Kidney (tissue), 14 donors: ENCODE results near the gene SOX2. TPM values are rescaled to one million over a fixed set of nuclear protein-coding genes. Genes with fewer than 3 reads are reported as not detected.

Experiments used
- DNase-seq, 5 donors: peaks; one replicate each; pipeline ENCODE4 v3.0.0-alpha.2; 2013 to 2020
- FAIRE-seq: peaks from 2 replicates; lab custom pipeline; 2012; peaks lifted over from hg19 to GRCh38; lab: Jason Lieb, UNC
- H3K27ac ChIP-seq, 2 donors: one replicate each; pipeline ENCODE4 v1.7.0; 2013; ENCODE audit warnings: low read depth in 2 of 2, low read length in 2 of 2, inconsistent platforms in 1 of 2
- H3K27me3 ChIP-seq: one replicate; pipeline ENCODE4 v1.7.1; 2013; ENCODE audit warnings: low read length, inconsistent platforms; ENCODE audit not compliant: control insufficient read depth, insufficient read depth
- H3K36me3 ChIP-seq, 3 donors: one replicate each; pipeline versions ENCODE4 v1.7.0 to v1.7.1; 2013; ENCODE audit warnings: low read length in 3 of 3, control low read depth in 1 of 3, inconsistent platforms in 1 of 3; ENCODE audit not compliant: insufficient read depth in 3 of 3, control insufficient read depth in 2 of 3
- H3K4me1 ChIP-seq, 3 donors: one replicate each; pipeline versions ENCODE4 v1.7.0 to v1.7.1; 2013; ENCODE audit warnings: low read length in 3 of 3, inconsistent platforms in 1 of 3, low read depth in 1 of 3; ENCODE audit not compliant: control insufficient read depth in 2 of 3, insufficient read depth in 2 of 3
- H3K4me3 ChIP-seq, 3 donors: one replicate each; pipeline versions ENCODE4 v1.7.0 to v1.8.1; 2013; ENCODE audit warnings: low read length in 3 of 3, control low read depth in 1 of 3, inconsistent platforms in 1 of 3
- H3K9ac ChIP-seq, 3 donors: one replicate each; pipeline versions ENCODE4 v1.7.0 to v1.7.1; 2013; ENCODE audit warnings: low read length in 3 of 3, control low read depth in 1 of 3, inconsistent platforms in 1 of 3
- H3K9me3 ChIP-seq, 3 donors: one replicate each; pipeline versions ENCODE4 v1.7.0 to v1.7.1; 2013; ENCODE audit warnings: low read length in 3 of 3, control low read depth in 1 of 3, inconsistent platforms in 1 of 3; ENCODE audit not compliant: control insufficient read depth in 2 of 3, insufficient read depth in 1 of 3
- intact Hi-C: fragments of 100-400 bp; cut with DNase I; formaldehyde crosslinking; loops from one replicate; pipeline ENCODE4 v1.11.1; 2022
- polyA plus RNA-seq: library from polyadenylated mRNA; stranded (reverse); fragments of 350-450 nt; fragmentation: Illumina TruSeq; extraction: RNeasy Lipid Tissue Mini Kit (QIAGEN cat#74804); gene quantifications from one replicate; pipeline ENCODE4 v1.2.3, GENCODE V29; 2014; ENCODE audit warnings: low read depth, low replicate concordance; ENCODE audit not compliant: insufficient read depth
- total RNA-seq: library from RNA; stranded (reverse); fragmentation: NEBNext Ultra II Directional; extraction: Animal tissue kit (Norgen Biotek cat#: 25700); gene quantifications from one replicate; pipeline ENCODE4 v1.2.1, GENCODE V29; 2021
- TF ChIP-seq, protein P1 (sequence below): IDR thresholded peaks from 3 replicates; pipeline ENCODE4 v1.5.1; 2012; ENCODE audit warnings: mild to moderate bottlenecking, moderate library complexity, borderline replicate concordance; ENCODE audit not compliant: insufficient read depth; ENCODE audit errors: extremely low read depth
- donor health status: control.
- donor health status: control.
- donor health status: control.
- donor health status: control.
- donor health status: control.
- donor health status: DM: yes; HTN: yes; CAD: no.
- donor health status: Normal renal cell carcinoma (clear cell type).

SOX2 gene
- total and polyA plus RNA-seq, 2 donors from 2014 or later, result 0.13 TPM; not detected in 1

DNA sequence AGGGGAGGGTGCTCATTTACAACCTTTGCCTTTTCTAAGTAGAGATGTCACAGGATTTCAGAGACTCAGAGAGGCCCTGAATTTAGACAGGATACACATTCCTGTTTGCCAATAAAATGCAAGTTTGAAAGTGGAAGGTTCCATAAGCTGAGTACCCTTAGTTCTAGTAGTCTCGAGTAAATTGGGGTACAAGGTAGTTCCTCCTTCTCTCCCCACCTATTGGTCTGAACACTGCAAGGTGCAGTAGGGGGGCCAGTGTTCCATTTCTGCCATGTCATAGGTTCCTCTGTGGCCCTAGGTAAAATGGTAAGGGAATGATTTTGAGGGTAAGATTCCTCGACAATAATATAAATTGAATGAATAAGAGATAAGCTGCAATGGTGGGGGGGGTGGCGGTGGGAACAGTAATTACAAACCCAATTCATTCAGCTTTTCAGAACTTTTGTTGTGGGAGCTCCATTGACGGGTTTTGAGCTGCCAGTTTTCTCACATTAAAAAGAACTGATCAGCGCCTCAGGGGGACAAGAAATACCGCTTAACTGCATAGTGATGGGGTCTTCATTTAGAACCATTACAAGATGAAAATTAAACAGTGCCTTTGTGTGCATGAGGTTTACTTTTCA, 5.9 kb downstream of the SOX2 start:
- Histone ChIP-seq H3K27me3 (peaks cover 91% of the 10 kb centered on the region), H3K36me3 (no peaks in the 10 kb centered on the region), H3K9ac (no peak overlapping the region), H3K4me3 (no peak overlapping the region), H3K4me1 (no peaks in the 10 kb centered on the region), H3K9me3 (no peaks in the 10 kb centered on the region), H3K27ac (no peak overlapping the region)
- intact Hi-C loops, result no loop called here
- no peak for FAIRE-seq
- peak in 1 of 5 donors; percentile 10 for DNase-seq
- TF ChIP-seq, protein P1, sequence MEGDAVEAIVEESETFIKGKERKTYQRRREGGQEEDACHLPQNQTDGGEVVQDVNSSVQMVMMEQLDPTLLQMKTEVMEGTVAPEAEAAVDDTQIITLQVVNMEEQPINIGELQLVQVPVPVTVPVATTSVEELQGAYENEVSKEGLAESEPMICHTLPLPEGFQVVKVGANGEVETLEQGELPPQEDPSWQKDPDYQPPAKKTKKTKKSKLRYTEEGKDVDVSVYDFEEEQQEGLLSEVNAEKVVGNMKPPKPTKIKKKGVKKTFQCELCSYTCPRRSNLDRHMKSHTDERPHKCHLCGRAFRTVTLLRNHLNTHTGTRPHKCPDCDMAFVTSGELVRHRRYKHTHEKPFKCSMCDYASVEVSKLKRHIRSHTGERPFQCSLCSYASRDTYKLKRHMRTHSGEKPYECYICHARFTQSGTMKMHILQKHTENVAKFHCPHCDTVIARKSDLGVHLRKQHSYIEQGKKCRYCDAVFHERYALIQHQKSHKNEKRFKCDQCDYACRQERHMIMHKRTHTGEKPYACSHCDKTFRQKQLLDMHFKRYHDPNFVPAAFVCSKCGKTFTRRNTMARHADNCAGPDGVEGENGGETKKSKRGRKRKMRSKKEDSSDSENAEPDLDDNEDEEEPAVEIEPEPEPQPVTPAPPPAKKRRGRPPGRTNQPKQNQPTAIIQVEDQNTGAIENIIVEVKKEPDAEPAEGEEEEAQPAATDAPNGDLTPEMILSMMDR, result no peak

DNA sequence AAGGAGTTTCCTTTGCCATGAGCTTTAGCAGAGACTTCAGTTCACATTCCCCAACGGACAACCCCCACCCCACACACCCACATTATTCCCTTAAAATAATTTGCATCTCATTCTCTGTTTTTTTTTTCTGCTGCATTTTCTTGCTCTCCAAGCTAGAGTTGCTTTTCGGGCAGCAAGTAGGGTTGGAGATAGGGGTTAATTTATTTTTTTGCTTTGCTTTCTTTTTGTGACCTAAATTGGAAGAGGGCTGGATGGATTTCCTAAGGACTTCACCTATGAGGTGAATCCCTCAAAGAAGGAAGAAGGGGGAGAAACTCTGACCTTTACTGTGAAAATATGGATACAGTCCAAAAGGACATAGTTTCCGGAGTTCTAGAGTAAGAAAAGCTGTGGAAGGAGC, 6.6 kb downstream of the SOX2 start:
- FAIRE-seq (no peak), DNase-seq (no peak)
- TF ChIP-seq, protein P1, result no peak
- H3K4me1 ChIP-seq, result no peaks in the 10 kb centered on the region
- peaks cover 91% of the 10 kb centered on the region for H3K27me3 ChIP-seq
- intact Hi-C loops, result no loop called here
- no peak overlapping the region for H3K27ac ChIP-seq
- H3K9me3 ChIP-seq, result no peaks in the 10 kb centered on the region
- no peak overlapping the region for H3K9ac ChIP-seq
- no peaks in the 10 kb centered on the region for H3K36me3 ChIP-seq
- H3K4me3 ChIP-seq, result no peak overlapping the region

DNA sequence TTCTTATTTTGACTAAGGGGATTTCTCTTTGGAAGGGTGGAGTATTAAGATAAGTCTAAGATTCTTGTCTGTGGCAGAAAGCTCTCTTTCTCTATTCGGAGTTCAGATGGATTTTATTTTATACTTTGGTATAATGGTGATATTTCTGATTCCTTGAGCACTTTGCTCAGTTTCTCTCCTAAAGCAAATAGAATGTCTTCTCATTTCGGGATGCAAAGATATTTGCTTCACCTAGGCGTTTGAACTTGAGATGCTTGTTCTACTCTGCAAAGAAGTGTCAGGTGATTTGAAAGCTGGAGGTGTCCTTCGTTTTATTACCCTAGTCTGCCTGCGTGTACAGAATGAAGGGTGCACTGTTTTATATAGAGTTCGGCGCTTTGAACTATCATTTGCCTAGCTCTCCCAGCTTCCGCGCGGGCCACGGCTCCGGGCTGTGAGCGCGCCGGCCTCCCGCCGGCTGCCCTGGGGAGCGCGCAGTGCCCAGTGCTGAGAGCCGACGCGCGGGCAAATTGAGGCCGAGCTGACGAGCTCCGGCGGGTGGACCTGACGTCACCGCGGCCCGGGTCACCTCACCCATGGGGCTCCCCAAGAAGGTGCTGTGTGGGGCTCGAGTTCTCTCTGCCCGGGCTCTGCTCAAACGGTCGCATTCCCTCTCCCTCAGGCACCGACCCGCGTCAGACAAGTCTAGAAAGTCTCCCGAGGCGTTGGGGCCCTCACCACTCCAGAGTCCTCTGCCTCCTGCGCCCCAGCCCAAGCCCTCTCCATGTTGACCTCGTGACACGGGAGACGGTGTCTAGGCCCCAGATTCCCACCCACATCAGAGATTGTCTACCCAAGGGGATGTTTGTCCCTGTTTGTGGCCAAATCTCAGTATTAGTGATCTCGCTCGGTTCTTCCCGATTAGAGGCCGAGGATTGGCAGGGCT, 7.5 kb downstream of the SOX2 start:
- Histone ChIP-seq H3K9ac (no peak overlapping the region), H3K4me3 (no peak overlapping the region), H3K4me1 (no peaks in the 10 kb centered on the region), H3K9me3 (no peaks in the 10 kb centered on the region), H3K27ac (no peak overlapping the region), H3K36me3 (no peaks in the 10 kb centered on the region), H3K27me3 (peaks cover 92% of the 10 kb centered on the region)
- intact Hi-C loops, result no loop called here
- TF ChIP-seq, protein P1, result no peak
- FAIRE-seq, result no peak
- DNase-seq, result peak in 1 of 5 donors; percentile 43
